ENCODE results near the gene REPS1.
"Not testable (repeated sequence)": the region's sequence is repeated elsewhere in the genome, so short reads cannot be mapped to it uniquely, and the experiment has no call there.

The REPS1 gene

GRCh38 chr6:139003751-139004150 is 15.7 kb upstream of the REPS1 start:
- DNase-seq, result no peak

GRCh38 chr6:138999949-139000725 is 12.1 kb upstream of the REPS1 start:
- DNase-seq, result no peak

- DNase-seq, result no peak
Measured at GRCh38 chr6:138997136-138997535, 9.1 kb upstream of the REPS1 start.

GRCh38 chr6:138996524-138996923 is 8.5 kb upstream of the REPS1 start:
- DNase-seq, result no peak

- not testable (repeated sequence) for DNase-seq
Measured at GRCh38 chr6:138993410-138993809, 5.4 kb upstream of the REPS1 start.

- DNase-seq, result not testable (repeated sequence)
Measured at GRCh38 chr6:138992965-138993364, 4.9 kb upstream of the REPS1 start.

- DNase-seq, result no peak
Measured at GRCh38 chr6:138991206-138991605, 3.2 kb upstream of the REPS1 start.

GRCh38 chr6:138989098-138989983 is 1.3 kb upstream of the REPS1 start:
- peak; percentile 35 for DNase-seq

GRCh38 chr6:138988469-138988834 is 399 bp upstream of the REPS1 start:
- no peak for DNase-seq

GRCh38 chr6:138987080-138987642 is 892 bp downstream of the REPS1 start:
- DNase-seq, result no peak

GRCh38 chr6:138986578-138986977 is 1.5 kb downstream of the REPS1 start:
- no peak for DNase-seq

- no peak for DNase-seq
Measured at GRCh38 chr6:138981416-138981815, 6.6 kb downstream of the REPS1 start.

- no peak for DNase-seq
Measured at GRCh38 chr6:138979813-138980668, 8.0 kb downstream of the REPS1 start.

GRCh38 chr6:138979365-138979764 is 8.7 kb downstream of the REPS1 start:
- no peak for DNase-seq

GRCh38 chr6:138978229-138978628 is 9.8 kb downstream of the REPS1 start:
- no peak for DNase-seq

- no peak for DNase-seq
Measured at GRCh38 chr6:138977646-138978167, 10.3 kb downstream of the REPS1 start.

- DNase-seq, result no peak
Measured at GRCh38 chr6:138977242-138977641, 10.8 kb downstream of the REPS1 start.

GRCh38 chr6:138975815-138976214 is 12.2 kb downstream of the REPS1 start:
- no peak for DNase-seq

- DNase-seq, result no peak
Measured at GRCh38 chr6:138973466-138974153, 14.4 kb downstream of the REPS1 start.

- no peak for DNase-seq
Measured at GRCh38 chr6:138972226-138972665, 15.8 kb downstream of the REPS1 start.

- no peak for DNase-seq
Measured at GRCh38 chr6:138971601-138972000, 16.5 kb downstream of the REPS1 start.
